Measurements from ENCODE around the gene BORCS6. TPM values are rescaled to one million over a fixed set of nuclear protein-coding genes. Genes with fewer than 3 reads are reported as not detected.

BORCS6 gene
- total and polyA plus RNA-seq, 3 donors from 2014 or later, result 8.5 to 10.4 (median 8.7) TPM

GRCh38 chr17:8146381-8147140 lies 43.4 kb downstream of the BORCS6 start:
- H3K4me1 ChIP-seq, result peaks cover 12% of the 10 kb centered on the region
- intact Hi-C loops (cut with DNase I; ENCODE audit: low total_unique reads), result no loop called here
- WGBS, 2 donors, result 85 to 87% methylated on average over 12 to 14 of the region's 14 CpGs

GRCh38 chr17:8145811-8146210 lies 44.2 kb downstream of the BORCS6 start:
- H3K36me3 ChIP-seq (ENCODE audit: low read depth, missing control alignments), result no peaks in the 10 kb centered on the region
- WGBS, 2 donors, result 85 to 95% methylated on average over 2 to 12 of the region's 12 CpGs
- peaks cover 12% of the 10 kb centered on the region for H3K4me1 ChIP-seq
- TF ChIP-seq POLR2A (IDR thresholded peaks at IDR 0.05) (no peak), CTCF (IDR thresholded peaks at IDR 0.05) (no peak)
- H3K4me3 ChIP-seq, result no peak overlapping the region
- peak overlapping the region in 1 of 2 donors; percentile 62 for H3K27ac ChIP-seq
- no peaks in the 10 kb centered on the region for H3K9me3 ChIP-seq
- no peak for DNase-seq
- intact Hi-C loops (cut with DNase I; ENCODE audit: low total_unique reads), result no loop called here
- H3K27me3 ChIP-seq, result no peaks in the 10 kb centered on the region

More at GRCh38 chr17:8146381-8147140, 43.4 kb downstream of the BORCS6 start:
- H3K36me3 ChIP-seq (ENCODE audit: low read depth, missing control alignments), result no peaks in the 10 kb centered on the region
- no peaks in the 10 kb centered on the region for H3K27me3 ChIP-seq
- no peak for DNase-seq
- H3K4me3 ChIP-seq, result no peak overlapping the region
- no peaks in the 10 kb centered on the region for H3K9me3 ChIP-seq
- H3K27ac ChIP-seq, result peak overlapping the region in 1 of 2 donors; percentile 62
- no peak for TF ChIP-seq POLR2A (IDR thresholded peaks at IDR 0.05)

- intact Hi-C loops (cut with DNase I; ENCODE audit: low total_unique reads), result no loop called here
Observed at GRCh38 chr17:8144401-8145231, 45.4 kb downstream of the BORCS6 start.

GRCh38 chr17:8143581-8144400 lies 46.2 kb downstream of the BORCS6 start:
- no peak for DNase-seq
- intact Hi-C loops (cut with DNase I; ENCODE audit: low total_unique reads), result no loop called here
- H3K27ac ChIP-seq, result peak overlapping the region in 1 of 2 donors; percentile 96

More at GRCh38 chr17:8144401-8145231, 45.4 kb downstream of the BORCS6 start:
- WGBS, 2 donors, result 85 to 95% methylated on average over 5 to 15 of the region's 15 CpGs
- no peaks in the 10 kb centered on the region for H3K4me1 ChIP-seq
- H3K27me3 ChIP-seq, result no peaks in the 10 kb centered on the region
- no peaks in the 10 kb centered on the region for H3K36me3 ChIP-seq (ENCODE audit: low read depth, missing control alignments)
- H3K27ac ChIP-seq, result no peak overlapping the region
- TF ChIP-seq CTCF (IDR thresholded peaks at IDR 0.05) (no peak), POLR2A (IDR thresholded peaks at IDR 0.05) (no peak)
- no peak for DNase-seq
- H3K9me3 ChIP-seq, result no peaks in the 10 kb centered on the region
- no peak overlapping the region for H3K4me3 ChIP-seq

More at GRCh38 chr17:8143581-8144400, 46.2 kb downstream of the BORCS6 start:
- 88 to 90% methylated on average over 17 to 22 of the region's 22 CpGs for WGBS, 2 donors
- TF ChIP-seq POLR2A (IDR thresholded peaks at IDR 0.05), result no peak
- no peak for TF ChIP-seq CTCF (IDR thresholded peaks at IDR 0.05)
- Histone ChIP-seq H3K4me1 (no peaks in the 10 kb centered on the region), H3K9me3 (no peaks in the 10 kb centered on the region), H3K36me3 (ENCODE audit: low read depth, missing control alignments) (no peaks in the 10 kb centered on the region), H3K4me3 (no peak overlapping the region), H3K27me3 (no peaks in the 10 kb centered on the region)
